ENCODE results near the gene KIAA1217.

The KIAA1217 gene

GRCh38 chr10:24249829-24250415 is 41.0 kb downstream of the KIAA1217 start:
- no peak for DNase-seq

DNA sequence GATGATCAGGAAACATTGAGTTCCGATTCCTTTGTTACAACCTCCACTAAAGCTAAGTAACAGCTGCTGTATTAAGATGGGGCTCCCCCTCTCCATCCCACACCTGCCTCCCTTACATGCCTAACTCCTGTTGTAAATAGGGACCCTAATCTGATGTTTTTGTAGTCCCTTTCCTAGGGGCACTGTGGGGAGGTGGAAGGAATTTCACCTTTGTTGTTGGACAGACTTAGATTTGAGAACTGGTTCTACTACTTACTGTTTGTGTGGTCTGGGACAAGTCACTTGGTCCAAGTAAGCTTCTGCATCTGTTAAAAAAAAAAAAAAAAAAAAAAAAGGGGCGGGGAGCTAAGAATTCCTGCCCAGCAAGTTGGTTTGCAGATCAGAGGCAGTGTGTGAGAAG is 42.6 kb downstream of the KIAA1217 start:
- no peak for DNase-seq

GRCh38 chr10:24254180-24254579 is 45.2 kb downstream of the KIAA1217 start:
- no peak for DNase-seq

GRCh38 chr10:24255115-24255880 is 46.4 kb downstream of the KIAA1217 start:
- DNase-seq = no peak

GRCh38 chr10:24255881-24256311 is 47.0 kb downstream of the KIAA1217 start:
- no peak for DNase-seq

DNA sequence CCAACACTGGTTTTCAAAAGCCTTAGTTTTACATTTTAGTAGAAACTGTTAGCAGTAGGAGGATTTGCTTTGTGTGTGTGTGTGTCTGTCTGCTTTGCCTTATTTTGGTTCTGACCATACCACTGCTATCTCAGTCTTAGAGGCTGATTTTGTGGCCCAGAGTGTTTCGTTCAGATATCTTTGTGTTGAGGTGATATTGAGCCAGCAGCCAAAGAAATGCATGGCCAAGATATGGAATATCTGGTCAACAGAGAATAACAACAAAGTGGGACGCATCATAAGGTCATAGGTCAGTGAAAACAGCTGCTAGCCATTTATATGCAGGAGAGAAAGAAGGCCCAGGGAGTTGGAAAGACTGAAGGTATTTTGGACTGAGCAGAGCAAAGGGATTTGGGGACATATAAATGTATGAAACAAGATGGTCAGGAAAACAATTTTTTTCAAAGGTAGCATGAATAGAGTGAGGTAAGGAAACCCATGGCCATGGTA is 47.7 kb downstream of the KIAA1217 start:
- no peak for DNase-seq

DNA sequence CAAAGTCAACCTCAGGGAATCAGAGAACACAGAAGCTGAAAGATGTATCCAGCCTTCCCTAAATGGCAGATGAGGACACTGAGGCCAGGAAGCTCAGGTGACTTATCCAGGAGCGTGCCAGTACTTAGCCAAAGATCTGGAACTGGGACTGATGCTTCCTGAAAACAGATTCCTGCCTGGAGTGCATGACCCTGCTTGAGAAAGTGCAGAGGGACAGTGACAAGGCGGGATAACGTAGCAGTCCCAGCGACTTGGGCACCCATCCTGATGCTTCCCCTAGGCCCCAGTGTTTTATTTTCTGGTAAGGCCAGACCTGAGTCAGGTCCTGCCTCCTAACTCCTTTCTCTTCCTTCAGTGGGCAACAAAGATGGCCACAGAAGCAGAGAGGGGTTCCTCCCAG is 48.6 kb downstream of the KIAA1217 start:
- no peak for DNase-seq

GRCh38 chr10:24259365-24260130 is 50.6 kb downstream of the KIAA1217 start:
- no peak for DNase-seq

DNA sequence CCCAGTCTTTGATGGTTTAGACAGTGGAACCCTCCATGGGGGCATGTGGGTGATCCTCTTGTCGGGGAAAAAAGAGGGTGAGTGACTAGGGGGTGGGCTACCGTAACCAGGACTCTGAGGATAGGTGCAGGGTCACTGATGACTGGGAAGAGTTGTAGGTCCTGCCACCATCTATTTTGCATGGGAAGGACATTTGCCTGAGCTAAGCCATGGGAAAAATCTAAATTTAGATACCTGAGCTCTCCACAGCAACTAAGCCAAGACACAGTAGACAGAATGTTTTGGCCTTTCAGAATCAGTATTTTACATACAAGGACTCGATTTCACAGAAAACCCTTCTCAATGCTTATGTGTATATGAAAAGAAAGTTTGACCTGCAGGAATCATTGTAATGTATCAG is 52.7 kb downstream of the KIAA1217 start:
- DNase-seq = no peak

DNA sequence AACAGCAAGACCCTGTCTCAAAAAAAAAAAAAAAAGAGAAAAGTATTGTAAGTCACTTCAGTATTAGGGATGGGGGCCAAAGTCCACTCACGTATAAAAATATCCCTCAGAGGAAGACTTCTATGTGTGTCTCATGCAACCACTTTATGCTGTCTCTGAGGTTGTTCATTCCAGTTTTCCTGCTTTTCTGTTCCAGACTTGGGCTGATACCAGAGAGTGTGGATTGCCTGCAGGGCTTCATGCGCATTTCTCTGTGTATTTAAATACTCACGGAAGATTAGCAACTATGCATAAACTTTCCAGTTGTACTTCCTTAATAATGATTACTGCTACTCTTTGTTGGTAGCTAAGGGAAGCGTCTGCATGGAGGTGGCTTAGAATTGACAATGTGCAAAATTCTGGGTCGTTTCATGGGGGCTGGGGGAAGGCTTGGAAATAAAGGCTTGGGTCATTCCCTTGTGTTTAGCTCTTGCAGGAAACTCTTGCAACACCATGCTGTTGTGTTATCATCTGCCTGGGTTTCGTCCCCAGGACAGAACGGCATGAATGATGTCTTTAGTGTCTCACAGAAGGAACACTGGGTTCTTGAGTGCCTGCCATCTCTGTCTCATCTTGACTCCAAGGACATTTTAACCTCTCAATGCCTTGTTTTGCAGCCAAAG is 54.1 kb downstream of the KIAA1217 start:
- DNase-seq = no peak

DNA sequence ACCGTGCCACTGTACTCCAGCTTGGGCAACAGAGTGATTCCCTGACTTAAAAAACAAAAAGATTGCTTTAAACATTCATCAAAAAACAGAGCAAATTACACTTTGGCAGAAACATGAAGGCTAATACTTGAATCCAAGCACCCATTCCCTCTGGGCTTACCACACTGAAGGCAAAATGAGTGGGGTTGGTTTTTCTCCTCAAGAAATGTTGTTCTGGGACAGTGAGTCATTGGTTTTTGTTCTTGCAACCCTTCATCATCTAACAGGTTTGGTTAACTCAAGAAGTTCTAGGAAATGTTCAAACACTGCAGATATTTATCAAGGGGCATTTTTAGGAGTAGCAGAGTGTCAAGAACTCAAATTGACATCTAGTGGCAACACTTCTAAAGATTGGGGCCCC is 60.5 kb downstream of the KIAA1217 start:
- no peak for DNase-seq

GRCh38 chr10:24272374-24272773 is 63.4 kb downstream of the KIAA1217 start:
- no peak for DNase-seq

DNA sequence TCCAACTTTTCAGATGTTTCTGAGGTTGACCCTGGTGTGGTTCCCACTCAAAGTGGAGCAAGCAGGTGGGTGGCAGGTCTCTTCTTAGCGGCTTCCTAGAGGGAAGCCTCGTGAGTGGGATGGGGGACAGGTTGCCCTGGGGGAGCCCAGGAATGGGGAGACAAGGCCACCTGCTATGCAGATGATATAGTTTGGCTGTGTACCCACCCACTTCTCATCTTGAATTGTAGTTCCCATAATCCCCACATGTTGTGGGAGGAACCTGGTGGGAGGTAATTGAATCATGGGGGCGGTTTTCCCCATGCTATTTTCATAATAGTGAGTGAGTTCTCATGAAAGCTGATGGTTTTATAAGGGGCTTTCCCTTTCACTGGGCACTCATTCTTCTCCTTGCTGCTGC is 68.3 kb downstream of the KIAA1217 start:
- no peak for DNase-seq

DNA sequence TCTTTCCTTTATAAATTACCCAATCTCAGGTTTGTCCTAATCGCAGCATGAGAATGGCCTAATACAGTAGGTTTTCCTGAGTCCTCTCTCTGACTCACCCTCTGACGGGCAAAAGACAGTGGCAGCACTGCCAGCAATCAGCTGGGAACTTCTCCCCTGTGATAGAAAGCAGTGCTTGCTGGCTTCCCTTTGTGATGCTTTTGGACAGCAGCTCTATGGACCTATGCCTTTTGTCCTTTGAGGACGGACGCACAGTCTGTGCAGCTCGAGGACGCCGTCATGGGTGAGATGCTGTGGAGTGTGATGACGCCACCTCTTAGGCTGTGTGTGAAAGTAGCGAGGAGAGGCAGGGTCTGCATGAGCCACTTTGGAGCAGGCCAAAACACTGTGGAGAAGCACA is 68.8 kb downstream of the KIAA1217 start:
- DNase-seq = no peak

DNA sequence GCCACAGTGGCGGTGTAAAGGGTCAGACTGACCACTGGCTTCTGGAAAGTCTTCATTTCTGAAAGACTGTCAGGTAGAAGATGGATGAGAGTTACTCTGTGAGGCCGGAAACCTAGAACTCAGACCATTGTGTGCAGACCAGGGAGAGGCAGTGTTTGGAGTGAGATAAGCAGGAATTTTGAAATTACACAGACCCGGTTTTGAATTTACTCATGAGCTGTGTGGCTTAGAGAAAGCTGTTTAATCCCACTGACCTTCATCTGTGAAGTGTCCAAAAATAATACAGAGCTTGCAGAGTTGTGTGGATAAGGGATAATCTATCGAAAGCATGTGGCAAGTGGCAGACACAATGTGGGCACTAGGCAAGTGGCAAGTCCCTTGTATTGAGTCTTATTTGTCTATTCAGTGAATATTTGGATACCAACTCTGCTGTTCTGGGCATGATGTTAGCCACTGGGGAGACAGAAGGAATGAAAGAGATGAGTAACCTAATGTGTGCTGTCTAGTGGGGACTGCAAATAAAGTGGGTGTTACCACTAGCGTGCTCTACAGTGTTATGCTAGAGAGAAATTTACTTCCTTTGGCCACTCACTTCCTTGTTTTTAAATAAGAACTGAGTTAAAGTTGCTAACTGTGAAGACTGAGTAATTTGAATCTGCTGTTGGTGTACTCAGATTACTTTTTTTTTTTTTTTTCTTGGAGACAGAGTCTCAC is 69.4 kb downstream of the KIAA1217 start:
- no peak for DNase-seq

- DNase-seq = no peak
These were observed 70.2 kb downstream of the KIAA1217 start for GRCh38 chr10:24279166-24279565.

- no peak for DNase-seq
These were observed 78.7 kb downstream of the KIAA1217 start for GRCh38 chr10:24287559-24288195.

GRCh38 chr10:24288581-24288980 is 79.6 kb downstream of the KIAA1217 start:
- DNase-seq = no peak

DNA sequence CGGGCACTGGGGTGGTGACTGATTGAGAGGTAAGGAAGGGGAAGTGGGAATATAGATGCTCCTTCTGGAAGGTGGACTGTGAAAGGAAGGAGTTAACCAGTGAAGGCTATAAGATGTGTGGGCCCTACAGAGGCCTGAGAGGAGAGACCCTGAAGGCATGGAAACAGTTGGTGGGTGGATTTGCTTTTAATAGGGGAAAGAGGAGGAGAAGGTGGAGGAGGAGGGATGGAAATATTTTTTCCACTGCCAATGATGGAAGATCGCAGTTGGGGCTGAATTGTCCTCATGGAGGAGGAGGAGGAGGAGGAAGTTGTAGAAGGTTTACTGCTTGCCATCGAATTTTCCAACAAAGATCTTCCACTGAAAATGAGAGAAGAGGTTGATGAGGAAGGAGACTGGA is 80.3 kb downstream of the KIAA1217 start:
- no peak for DNase-seq

- no peak for DNase-seq
These were observed 83.7 kb downstream of the KIAA1217 start for GRCh38 chr10:24292304-24293293.

Data from inflammatory macrophage treated with lipopolysaccharide for 1 hour (primary cell).